ENCODE results near the gene KDM8.

KDM8 gene

GRCh38 chr16:27231692-27232060 is 28.4 kb downstream of the KDM8 start:
- no peak for DNase-seq (ENCODE audit: low spot score)

- no peak for DNase-seq (ENCODE audit: low spot score)
Measured at GRCh38 chr16:27232061-27232900, 29.0 kb downstream of the KDM8 start.

DNA sequence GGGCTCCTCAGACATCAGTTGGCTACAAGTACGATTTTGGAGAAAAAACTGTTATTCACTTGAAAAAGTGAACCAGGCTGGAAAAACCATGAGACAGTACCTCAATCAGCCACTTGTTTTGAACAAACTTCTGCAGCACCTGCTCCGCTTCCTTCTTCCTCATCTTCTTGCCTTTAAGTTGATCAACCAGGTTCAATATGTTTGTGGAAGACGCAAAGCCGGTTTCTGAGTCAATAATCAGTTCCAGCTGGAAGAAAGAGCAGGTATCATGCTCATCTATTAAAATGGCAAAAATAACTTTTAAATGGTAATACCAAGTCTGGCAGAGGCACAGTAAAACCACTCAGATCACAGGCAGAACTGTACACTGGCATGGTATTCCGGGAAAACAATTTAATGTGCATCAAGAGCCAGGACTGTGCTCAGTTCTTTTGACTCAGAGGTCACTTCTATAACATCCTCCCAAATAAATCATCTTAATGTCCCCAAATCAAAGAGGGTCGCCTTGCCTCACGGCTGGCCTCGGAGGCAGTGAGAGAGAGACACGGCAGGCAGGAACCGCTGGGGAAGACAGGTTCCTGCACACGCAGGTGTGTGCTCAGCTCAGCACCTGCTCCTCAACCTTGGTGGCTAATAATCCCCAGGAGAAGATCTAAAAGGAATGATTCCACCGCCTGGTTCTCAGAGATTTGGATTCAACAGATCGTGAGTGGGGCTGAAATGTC is 29.7 kb downstream of the KDM8 start:
- no peak for DNase-seq (ENCODE audit: low spot score)

DNA sequence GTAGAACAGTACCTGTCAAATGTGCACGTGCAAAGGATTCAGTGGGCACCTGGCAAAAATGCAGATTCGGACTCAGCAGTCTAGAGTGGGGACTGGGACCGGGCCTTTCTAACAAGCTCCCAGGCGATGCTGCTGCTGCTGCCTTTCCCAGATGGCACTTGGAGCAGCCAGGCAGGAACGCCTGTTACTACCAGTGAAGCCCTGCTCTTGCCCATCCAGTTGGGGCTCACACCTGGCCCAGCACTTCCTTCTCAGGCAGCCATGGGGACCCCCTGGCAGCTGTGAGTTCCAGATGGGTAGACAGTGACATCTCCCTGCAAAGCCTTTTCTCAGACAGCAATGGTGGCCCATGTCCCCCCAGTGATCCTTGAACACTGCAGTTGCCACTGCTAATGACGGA is 30.4 kb downstream of the KDM8 start:
- no peak for DNase-seq (ENCODE audit: low spot score)

GRCh38 chr16:27234171-27234570 is 30.8 kb downstream of the KDM8 start:
- no peak for DNase-seq (ENCODE audit: low spot score)

GRCh38 chr16:27234603-27235002 is 31.3 kb downstream of the KDM8 start:
- no peak for DNase-seq (ENCODE audit: low spot score)

DNA sequence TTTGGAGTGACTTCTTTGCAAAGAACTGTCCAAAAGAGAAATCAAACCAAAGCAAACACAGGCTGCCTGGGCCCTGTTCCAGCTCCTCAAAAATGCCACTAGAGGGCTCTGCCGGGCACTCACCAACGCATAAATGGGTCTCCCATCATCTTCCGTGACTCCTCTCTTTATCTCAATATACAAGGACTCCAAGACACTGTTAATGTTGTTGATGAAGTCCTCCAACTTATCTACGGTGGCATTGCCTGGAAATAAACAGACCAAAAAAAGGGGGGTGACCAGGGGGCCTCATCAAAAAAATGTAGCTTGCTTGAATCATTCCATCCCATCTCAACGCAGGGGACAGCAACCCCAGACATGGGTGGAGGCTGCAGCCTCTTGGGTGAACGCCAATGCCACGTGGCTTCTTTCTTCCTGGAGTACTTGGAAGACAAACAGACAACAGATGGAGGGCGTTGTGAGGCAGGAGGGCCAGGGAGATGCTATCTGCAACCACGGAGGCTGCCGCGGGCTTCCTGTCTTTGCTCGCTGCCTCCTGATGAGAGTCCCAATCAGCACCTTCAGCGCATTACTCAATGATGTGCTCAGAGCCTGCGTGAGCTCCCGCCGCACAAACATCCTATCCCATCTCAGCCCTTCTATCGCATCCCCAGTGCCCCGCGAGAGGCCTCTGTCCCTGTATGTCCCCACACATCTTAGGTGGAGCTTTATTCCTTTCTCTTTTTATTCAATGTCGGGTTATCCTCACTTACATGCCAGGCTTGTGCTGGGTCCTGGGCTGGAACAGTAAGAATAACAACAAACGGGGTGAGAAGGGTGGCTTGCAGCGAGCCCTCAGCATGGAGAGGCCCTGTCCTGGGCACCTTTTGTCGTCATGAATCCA is 32.0 kb downstream of the KDM8 start:
- DNase-seq (ENCODE audit: low spot score) = peak; percentile 72

DNA sequence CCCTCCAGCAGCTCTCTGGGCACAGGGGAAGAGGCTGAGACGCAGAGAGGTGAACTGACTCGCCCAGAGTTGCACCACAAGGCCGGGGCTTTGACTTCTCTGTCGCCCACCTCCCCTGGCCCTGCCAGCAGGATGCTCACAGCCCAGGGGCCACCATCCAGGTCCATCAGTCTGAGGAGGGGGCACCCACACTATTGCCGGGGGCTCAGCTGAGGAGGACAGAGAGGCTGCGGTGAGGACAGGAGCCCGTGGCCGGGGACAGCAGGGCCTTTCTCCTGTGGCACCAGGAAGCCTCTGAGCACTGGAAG is 32.6 kb downstream of the KDM8 start:
- no peak for DNase-seq (ENCODE audit: low spot score)

DNA sequence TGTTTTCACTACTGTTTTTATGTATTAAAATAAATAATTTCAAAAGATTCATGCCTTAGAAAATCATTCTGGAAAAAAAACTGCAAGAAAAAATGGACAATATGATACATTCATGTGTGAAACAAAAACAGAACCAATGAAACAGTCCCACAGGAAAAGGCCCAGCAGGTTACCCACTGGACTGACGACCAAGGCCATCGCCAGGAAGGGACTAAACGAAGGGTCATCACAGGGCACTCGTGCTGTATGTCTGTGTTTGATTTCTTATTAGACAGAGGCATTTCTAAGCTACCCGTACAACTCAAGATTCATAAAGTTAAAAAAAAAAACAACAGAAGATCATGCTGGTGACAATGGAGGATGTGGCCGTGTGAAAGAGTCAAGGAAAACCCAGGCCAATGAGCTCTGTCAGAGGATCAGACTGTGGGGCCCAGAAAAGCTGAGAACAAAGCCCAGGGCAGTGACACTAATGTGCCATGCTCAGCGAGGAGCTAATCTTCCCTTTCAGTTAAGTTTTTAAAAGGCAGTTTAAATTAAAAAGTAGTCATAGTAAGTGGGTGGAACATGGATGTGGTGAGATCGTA is 33.4 kb downstream of the KDM8 start:
- DNase-seq (ENCODE audit: low spot score) = no peak

DNA sequence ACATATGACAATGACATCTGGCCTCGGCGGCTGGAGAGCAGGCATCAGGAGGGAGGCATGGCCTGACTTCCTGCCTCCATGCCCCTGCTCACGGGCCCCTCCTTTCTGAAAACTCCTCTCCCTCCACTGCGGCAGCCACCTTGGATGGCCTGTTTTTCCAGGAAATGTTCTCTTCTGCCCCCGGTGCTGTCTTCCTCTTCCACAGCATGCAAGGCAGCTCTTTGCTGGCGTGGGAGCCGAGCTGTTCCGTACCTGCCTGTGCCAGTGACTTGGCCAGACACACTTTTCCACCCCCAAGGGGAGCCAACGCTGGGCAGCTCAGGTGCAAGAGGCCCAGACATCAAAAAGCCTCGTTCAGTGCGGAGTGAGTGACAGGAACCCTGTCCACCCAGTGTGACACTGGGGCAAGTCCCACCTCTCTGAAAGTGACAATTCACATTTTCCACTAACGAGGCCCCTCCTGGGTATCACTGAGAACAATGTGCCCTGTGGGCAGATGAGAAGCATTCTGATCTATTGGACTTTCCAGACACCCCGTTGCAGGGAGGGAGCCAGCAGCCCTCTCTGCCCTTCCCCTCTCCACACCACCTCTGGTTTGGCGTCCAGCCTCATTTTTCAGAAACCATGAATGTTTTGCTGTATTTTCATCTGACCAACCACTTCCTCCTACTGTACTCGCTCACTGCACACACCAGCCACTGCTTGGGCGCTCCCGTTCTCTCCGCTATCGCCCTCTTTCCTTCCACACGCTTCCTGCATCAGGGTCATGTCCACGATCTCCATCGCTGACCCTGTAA is 34.1 kb downstream of the KDM8 start:
- no peak for DNase-seq (ENCODE audit: low spot score)

- no peak for DNase-seq (ENCODE audit: low spot score)
Measured at GRCh38 chr16:27238016-27238587, 34.8 kb downstream of the KDM8 start.

DNA sequence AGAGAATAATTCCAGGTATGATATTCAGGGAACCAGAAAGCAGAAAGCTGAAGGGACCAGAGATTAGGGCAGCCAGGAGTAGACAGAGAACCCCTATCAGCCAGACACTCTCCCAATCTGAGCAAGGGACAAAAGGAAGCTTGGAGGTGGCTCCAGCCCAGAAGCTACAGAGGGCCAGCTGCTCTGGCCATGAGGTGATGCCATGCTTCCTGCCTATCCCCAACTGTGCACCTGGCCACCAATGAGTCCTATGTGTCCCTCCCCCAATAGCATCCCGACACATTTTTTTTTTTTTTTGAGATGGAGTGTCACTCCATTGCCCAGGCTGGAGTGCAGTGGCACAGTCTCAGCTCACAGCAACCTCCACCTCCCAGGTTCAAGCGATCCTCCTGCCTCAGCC is 35.3 kb downstream of the KDM8 start:
- no peak for DNase-seq (ENCODE audit: low spot score)

- DNase-seq (ENCODE audit: low spot score) = no peak
Measured at GRCh38 chr16:27239026-27239425, 35.7 kb downstream of the KDM8 start.

DNA sequence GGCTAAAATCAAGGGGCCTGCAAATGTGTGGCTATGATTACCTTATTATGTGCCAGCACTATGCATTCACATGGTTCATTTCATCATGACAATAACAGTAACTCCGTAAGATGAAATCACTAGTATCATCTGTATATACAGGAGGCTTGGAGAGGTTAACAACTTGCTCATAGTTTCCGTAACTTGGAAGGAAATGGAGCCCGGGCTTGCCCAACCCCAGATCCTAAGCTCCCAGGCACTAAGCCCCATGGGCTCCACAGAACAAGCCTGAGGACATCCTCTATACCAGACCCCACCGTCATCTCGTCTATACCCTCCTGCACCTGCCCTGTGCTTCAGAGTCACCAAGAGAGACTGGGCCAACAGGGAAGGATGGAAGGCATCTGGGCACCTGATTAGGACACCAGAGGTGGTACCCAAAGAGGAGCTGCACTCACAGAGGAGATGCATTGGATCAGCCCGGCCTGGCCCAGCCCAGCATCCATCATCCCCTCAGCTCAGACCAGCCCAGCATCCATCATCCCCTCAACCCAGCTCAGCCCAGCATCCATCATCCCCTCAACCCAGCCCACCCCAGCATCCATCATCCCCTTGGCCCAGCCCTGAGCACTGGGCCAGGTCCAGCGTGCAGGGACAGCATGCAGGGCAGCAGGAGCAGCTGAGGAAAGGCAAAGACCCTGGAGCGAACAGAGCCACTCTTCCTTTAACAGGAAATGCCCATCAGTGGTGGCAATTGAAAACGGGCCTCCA is 36.8 kb downstream of the KDM8 start:
- no peak for DNase-seq (ENCODE audit: low spot score)

GRCh38 chr16:27240948-27241531 is 37.7 kb downstream of the KDM8 start:
- peak; percentile 27 for DNase-seq (ENCODE audit: low spot score)

- no peak for DNase-seq (ENCODE audit: low spot score)
Measured at GRCh38 chr16:27241658-27242057, 38.3 kb downstream of the KDM8 start.

- no peak for DNase-seq (ENCODE audit: low spot score)
Measured at GRCh38 chr16:27242398-27242797, 39.1 kb downstream of the KDM8 start.

GRCh38 chr16:27242868-27243590 is 39.7 kb downstream of the KDM8 start:
- peak; percentile 76 for DNase-seq (ENCODE audit: low spot score)

GRCh38 chr16:27243725-27244362 is 40.5 kb downstream of the KDM8 start:
- DNase-seq (ENCODE audit: low spot score) = no peak
